SKM-1 (cell line): Measurements from ENCODE around the gene KCTD17.
A peak's percentile ranks its signal among the peaks of the same experiment; 100 is the strongest.

ENCODE experiments used
- DNase-seq: peaks from one replicate; lab custom pipeline; 2025; ENCODE audit not compliant: unreplicated experiment; lab: John Stamatoyannopoulos, UW

The KCTD17 gene

GRCh38 chr22:37020192-37020479 lies 31.4 kb upstream of the KCTD17 start:
- DNase-seq: peak; percentile 47

GRCh38 chr22:37021041-37021440 lies 30.5 kb upstream of the KCTD17 start:
- DNase-seq: no peak

- DNase-seq: no peak
Observed at GRCh38 chr22:37021710-37022482, 29.6 kb upstream of the KCTD17 start.

GRCh38 chr22:37022483-37023337 lies 28.8 kb upstream of the KCTD17 start:
- DNase-seq: no peak

- no peak for DNase-seq
Observed at GRCh38 chr22:37023743-37024338, 27.7 kb upstream of the KCTD17 start.

- no peak for DNase-seq
Observed at GRCh38 chr22:37024339-37025157, 27.0 kb upstream of the KCTD17 start.

DNA sequence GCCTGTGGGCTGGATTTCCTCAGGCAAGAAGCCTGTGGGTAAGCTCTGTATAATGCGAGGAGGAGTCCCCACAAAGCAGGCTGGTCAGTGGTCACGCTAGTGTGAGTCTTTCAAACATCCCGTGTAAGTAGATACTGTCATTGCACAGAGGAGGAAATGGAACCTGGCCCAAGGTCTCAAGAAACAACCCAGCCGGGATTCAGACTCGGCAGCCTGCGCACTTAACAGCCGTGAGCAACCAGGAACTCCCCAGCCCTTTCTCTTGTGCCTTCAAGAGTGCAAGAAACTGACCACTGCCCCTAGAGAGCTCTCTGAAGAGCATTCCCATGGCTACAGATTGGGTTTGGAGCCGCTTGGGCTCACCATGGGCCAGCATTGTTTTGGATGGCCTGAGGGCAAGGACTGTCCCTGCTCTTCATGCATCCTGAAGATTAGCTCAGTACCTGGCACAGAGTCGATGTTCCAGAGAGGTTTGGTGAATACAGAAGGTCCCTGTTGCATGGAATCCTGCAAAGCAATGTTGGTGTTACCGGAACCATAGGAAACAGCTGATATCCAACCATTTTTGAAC lies 26.0 kb upstream of the KCTD17 start:
- DNase-seq: no peak

DNA sequence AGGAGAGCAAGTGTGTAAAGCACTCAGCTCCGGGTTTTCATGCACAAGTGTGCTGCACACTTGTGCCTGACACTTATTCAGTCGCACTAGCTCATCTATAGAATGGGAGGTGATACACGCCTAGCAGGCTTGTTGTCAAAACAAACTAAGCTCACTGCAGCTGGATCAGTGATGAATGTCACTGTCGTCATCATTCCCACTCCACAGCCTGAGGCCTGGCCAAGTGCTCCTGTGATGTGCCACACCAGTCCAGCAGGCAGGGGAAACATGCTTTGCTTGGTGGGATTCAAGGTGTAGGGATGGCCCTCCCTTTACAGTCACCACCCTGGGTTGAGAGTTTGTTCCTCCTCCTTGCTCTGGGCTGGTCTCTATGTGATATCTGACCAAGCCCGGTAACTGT lies 25.2 kb upstream of the KCTD17 start:
- no peak for DNase-seq

DNA sequence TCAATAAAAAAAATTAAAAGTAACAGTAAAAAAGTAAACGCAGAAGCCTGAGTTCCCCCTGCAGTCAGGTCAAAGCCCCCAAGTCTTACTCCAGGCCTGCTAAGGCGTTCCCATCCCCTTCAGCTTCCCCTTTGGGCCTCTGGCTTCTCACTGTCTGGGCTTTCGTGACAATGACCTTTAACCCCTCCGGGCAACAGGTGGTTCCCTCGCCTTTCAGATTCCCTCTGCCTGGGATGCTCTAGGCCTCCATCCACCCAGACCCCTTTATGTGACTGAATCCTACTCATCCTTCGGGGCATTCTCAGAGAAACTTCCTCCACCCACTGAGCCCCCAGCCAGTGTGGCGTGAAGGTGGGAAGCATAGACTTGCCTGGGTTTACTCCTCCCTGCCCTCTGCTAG lies 24.0 kb upstream of the KCTD17 start:
- DNase-seq: no peak

DNA sequence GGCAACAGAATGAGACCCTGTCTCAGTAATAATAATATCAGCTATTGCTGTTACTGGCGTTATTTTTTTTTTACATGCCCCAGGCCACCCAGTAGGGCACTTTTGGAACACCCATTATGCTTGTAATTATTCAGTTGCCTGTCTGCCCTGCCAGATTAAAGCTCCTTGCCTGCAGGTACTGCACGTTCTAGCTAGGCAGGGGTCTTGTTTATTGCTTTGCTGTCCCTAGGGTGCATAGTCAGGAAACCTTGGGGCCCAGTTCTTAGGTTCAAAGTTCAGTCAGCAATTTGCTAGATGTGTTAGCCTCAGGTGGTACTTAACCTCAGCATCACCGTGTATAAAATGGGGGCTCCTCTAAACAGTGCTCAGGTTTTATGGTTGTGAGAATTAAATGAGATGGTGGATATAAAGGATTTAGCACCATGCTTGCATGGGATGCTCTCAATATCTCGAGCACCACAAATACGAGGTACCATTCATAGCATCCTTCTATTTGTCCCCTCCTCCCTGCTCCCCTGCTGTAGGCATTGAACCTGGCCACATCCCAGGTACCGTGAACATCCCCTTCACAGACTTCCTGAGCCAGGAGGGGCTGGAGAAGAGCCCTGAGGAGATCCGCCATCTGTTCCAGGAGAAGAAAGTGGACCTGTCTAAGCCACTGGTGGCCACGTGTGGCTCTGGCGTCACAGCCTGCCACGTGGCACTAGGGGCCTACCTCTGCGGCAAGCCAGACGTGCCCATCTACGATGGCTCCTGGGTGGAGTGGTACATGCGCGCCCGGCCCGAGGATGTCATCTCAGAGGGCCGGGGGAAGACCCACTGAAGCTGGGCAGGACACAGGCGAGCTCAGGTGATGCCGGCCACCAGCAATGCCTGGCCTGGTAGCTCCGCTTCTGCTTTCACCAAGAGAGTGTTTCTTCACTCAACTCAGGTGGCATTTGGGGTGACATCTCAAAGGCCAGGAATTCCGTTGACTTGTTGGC lies 22.6 kb upstream of the KCTD17 start:
- no peak for DNase-seq

DNA sequence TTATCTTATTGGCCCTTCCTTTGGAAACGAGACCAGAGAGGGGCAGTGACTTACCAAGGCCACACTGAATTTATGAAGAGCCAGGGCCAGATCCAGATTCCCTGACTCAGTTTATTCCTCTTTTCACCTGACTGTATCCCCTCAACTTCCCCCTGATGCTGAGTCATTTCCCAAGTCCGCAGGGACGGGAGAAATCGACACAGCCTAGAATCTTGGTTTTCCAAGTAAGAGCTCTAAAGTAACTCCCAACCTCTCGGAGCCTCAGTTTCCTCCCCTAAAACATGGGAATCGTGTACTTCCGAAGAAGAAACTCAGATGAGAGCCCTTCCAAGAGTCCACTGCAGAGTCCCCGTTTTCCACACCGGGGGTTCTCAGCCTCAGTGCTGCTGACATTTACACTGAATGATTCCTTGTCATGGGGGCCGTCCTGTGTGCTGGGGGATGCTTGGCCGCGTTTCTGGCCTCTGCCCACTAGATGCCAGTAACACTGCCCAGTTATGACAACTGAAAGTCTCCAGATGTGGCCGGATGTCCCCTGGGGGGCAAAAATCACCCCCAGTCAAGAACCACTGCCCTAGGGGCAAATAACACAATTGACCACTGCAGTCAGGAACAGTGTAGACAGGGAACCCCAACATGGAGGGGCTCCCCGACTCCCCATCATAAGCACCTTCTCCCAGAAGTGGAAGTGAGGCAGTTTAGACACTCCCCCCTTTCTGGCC lies 20.8 kb upstream of the KCTD17 start:
- DNase-seq: no peak

DNA sequence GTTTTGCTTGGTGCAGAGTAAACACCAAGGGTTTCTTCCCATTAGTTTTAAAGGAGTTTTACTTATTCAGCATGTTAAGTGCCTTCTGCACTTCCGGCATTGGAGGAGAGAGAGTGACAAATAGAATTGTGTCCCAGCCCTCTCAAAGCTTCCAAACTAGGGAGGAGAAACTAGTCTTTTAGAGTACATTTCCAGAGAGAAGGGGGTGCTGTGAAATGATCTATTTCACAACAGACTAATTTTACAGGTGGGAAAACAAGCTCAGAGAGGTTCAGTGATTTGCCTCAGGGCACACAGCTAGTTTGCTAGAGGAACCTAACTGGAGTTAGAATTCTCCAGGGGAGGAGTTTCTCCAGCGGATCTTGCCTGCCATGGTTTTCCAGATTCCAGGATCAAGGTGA lies 19.4 kb upstream of the KCTD17 start:
- no peak for DNase-seq

DNA sequence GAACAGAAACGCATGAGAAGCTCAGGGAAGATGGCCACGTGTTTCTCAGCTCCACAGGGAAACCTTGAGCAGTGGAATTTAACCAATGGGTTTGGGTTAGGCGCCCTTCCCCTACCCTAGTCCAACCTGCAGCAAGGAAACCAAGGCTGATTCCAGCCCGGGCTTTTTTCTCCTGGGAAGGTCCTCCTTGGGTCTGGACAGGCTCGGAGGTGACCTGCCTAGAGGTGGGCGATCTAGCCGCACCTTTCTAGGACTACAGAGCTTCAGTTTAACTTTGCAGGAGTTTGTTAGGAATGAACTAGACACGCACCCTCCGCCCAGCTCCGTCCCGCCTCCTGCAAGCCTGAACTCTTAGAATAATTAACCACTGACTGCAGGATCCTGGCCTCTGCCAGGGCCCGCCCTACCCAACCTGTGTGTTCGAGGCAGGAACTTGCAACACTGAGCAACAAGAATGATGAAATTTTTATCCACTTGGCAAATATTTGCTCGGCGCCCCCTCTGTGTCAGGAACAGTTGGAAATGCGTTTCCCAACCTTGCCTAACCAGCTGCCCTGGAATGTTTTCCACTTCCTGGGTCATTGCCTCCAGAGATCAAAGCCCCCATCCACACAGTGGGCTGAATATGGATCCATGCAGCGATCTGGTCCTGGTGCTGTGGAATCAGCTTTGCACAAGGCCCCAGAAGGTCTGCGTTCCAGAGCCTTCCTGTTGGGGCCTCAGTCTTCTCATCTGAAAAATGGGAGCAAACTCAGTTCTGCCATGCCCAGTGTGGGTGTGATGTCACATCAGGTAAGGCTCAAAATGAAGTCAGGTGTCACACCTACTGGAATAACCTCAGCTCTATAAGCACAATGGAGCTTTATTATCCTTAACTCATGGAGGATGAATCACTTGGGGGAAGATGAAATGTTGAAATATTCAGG lies 18.7 kb upstream of the KCTD17 start:
- DNase-seq: peak; percentile 76

- DNase-seq: no peak
Observed at GRCh38 chr22:37033605-37034430, 17.7 kb upstream of the KCTD17 start.

GRCh38 chr22:37036655-37037377 lies 14.7 kb upstream of the KCTD17 start:
- no peak for DNase-seq

- no peak for DNase-seq
Observed at GRCh38 chr22:37037669-37038068, 13.9 kb upstream of the KCTD17 start.

DNA sequence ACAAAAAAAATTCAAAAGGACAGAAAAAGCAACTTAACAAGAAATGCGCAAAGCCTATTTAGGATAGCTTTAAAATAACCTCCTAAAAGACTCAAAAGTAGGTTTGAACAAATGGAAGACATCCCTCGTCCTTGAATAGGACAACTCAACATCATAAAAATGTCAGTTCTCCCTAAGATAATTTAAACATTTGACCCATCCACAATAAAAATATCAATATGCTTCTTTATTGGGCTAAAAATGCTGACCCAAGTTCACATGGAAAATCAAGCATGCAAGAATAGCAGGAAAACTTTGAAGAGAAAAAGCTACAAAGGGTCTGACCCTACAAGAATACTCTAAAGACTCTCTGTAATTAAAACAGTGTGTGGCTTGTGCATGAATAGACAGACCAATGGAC lies 12.1 kb upstream of the KCTD17 start:
- DNase-seq: no peak
